Measurements from ENCODE around the gene METTL24. TPM values are rescaled to one million over a fixed set of nuclear protein-coding genes. Genes with fewer than 3 reads are reported as not detected.

The METTL24 gene
- total RNA-seq, 6 donors from 2014 or later, result 0.78 to 2.7 (median 1.8) TPM; not detected in 1

- no peak for ATAC-seq (ENCODE audit: low FRiP score in 2 of 2)
- H3K4me1 ChIP-seq, result peaks cover 5 to 7% (median 6%) of the 10 kb centered on the region in 4 donors
- H3K36me3 ChIP-seq, result no peaks in the 10 kb centered on the region
- 72 to 75% methylated on average over 9 of the region's 9 CpGs for WGBS, 2 donors
- no peak for DNase-seq
- no peaks in the 10 kb centered on the region for H3K9me3 ChIP-seq
- H3K4me3 ChIP-seq, result no peak overlapping the region
- no peak overlapping the region for H3K27ac ChIP-seq
- no peaks in the 10 kb centered on the region for H3K27me3 ChIP-seq
- TF ChIP-seq POLR2A (IDR thresholded peaks at IDR 0.05) (no peak), CTCF (IDR thresholded peaks at IDR 0.05) (no peak), POLR2AphosphoS5 (IDR thresholded peaks at IDR 0.05) (no peak), EP300 (IDR thresholded peaks at IDR 0.05) (no peak)
Measured at GRCh38 chr6:110334423-110335180, 23.5 kb downstream of the METTL24 start.

GRCh38 chr6:110332281-110332680 lies 25.9 kb downstream of the METTL24 start:
- WGBS, 2 donors, result 83 to 90% methylated on average over 6 of the region's 6 CpGs
- Histone ChIP-seq H3K4me1 (peaks cover 6 to 13% (median 7%) of the 10 kb centered on the region in 4 donors), H3K9me3 (no peaks in the 10 kb centered on the region), H3K36me3 (no peaks in the 10 kb centered on the region), H3K4me3 (no peak overlapping the region), H3K27me3 (no peaks in the 10 kb centered on the region), H3K27ac (no peak overlapping the region)
- no peak for DNase-seq
- ATAC-seq (ENCODE audit: low FRiP score in 2 of 2), result no peak
- no peak for TF ChIP-seq EP300 (IDR thresholded peaks at IDR 0.05)
- TF ChIP-seq POLR2A (IDR thresholded peaks at IDR 0.05), result no peak
- no peak for TF ChIP-seq POLR2AphosphoS5 (IDR thresholded peaks at IDR 0.05)
- no peak for TF ChIP-seq CTCF (IDR thresholded peaks at IDR 0.05)

GRCh38 chr6:110331816-110332215 lies 26.3 kb downstream of the METTL24 start:
- no peak overlapping the region for H3K27ac ChIP-seq

GRCh38 chr6:110331390-110331789 lies 26.8 kb downstream of the METTL24 start:
- DNase-seq (no peak), ATAC-seq (ENCODE audit: low FRiP score in 2 of 2) (no peak)
- Histone ChIP-seq H3K27ac (no peak overlapping the region), H3K9me3 (no peaks in the 10 kb centered on the region), H3K36me3 (no peaks in the 10 kb centered on the region), H3K4me3 (no peak overlapping the region), H3K27me3 (no peaks in the 10 kb centered on the region), H3K4me1 (peaks cover 7 to 13% (median 8%) of the 10 kb centered on the region in 4 donors)
- WGBS, 2 donors, result 93 to 96% methylated on average over 3 of the region's 3 CpGs
- TF ChIP-seq EP300 (IDR thresholded peaks at IDR 0.05) (no peak), POLR2A (IDR thresholded peaks at IDR 0.05) (no peak), CTCF (IDR thresholded peaks at IDR 0.05) (no peak), POLR2AphosphoS5 (IDR thresholded peaks at IDR 0.05) (no peak)

More at GRCh38 chr6:110331816-110332215, 26.3 kb downstream of the METTL24 start:
- DNase-seq, result no peak
- peaks cover 7 to 13% (median 8%) of the 10 kb centered on the region in 4 donors for H3K4me1 ChIP-seq
- TF ChIP-seq CTCF (IDR thresholded peaks at IDR 0.05) (no peak), POLR2AphosphoS5 (IDR thresholded peaks at IDR 0.05) (no peak), EP300 (IDR thresholded peaks at IDR 0.05) (no peak), POLR2A (IDR thresholded peaks at IDR 0.05) (no peak)
- 69 to 86% methylated on average over 4 of the region's 4 CpGs for WGBS, 2 donors
- H3K9me3 ChIP-seq, result no peaks in the 10 kb centered on the region
- ATAC-seq (ENCODE audit: low FRiP score in 2 of 2), result no peak
- no peaks in the 10 kb centered on the region for H3K36me3 ChIP-seq
- no peak overlapping the region for H3K4me3 ChIP-seq
- H3K27me3 ChIP-seq, result no peaks in the 10 kb centered on the region
